SW 1271 (cell line): ENCODE measurements around the gene B4GALT1.
"Not testable (repeated sequence)": the region's sequence is repeated elsewhere in the genome, so short reads cannot be mapped to it uniquely, and the experiment has no call there.

Experiments used
- DNase-seq, 2 experiments: peaks; one replicate each; lab custom pipeline; 2025; lab: John Stamatoyannopoulos, UW

B4GALT1 gene

DNA sequence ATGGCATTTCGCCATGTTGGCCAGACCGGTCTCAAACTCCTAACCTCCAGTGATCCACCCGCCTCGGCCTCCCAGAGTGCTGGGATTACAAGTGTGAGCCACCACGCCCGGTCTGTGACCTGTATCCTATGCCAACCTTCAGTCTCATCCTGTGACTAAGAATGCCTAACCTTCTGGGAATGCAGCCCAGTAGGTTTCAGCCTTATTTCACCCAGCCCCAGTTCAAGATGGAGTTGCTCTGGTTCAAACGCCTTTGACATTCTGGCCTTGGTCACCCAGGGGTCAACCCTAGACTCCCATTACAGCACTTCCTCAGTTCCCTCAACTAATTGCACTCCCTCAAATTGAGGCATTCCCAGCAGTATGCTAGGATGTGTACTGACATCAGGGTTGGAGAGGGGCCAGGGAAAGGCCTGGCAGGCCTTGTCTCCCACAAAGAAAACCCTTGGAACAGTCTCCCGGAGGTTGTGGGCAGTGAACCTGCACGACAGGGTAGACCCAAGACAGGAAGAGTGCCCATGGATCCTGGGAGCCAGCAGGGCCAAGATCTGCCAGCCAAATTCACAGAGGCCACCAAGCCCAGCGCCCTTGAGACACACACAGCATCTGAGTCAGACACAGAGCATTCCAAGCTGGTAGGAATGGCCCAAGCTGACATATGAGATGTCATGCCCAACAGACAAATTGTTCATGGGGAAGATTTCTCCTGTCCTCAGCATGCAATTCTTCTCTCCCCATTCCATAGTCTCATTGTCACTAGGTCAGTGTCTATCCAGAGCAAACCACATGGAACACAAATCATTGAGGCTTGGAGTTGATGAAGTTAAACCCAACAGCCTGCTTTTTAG, 65.8 kb downstream of the B4GALT1 start:
- peak in 1 of 2 experiments; percentile 3 for DNase-seq

DNA sequence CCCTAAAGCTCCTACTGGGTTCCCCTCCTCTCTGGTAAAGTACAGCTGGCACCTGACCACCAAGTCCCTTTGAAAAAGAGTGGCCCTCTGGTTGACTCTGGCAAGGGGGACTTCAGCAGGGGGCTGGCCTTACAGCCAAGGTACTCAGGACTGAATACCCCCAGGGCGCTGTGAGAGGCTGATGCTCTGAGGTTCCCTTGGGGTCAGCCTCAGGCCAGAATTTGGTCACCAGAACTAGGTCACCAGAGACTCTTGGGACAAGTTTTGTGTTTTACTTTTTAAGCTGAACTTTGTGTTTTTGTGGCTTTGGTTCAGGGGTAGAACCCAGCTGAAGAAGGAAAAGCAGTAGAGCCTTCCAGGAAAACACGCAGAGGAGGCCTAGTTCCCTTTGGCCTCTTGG, 67.4 kb downstream of the B4GALT1 start:
- DNase-seq: no peak

DNA sequence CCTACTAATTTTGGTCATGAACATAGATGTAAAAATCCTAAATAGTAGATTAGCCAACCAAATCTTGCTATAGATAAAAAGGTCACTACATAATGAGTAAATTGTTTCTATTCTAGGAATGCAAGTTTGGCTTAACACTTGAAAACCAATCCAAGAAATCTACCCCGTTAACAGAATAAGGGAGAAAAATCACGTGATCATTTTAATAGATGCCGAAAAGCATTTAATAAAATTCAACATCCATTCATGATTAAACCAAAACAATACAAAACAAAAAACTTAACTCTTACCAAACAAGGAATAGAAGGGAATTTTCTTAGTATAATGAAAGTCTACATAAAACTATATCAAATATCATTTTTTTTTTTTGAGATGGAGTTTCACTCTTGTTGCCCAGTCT, 69.9 kb downstream of the B4GALT1 start:
- DNase-seq: no peak

DNA sequence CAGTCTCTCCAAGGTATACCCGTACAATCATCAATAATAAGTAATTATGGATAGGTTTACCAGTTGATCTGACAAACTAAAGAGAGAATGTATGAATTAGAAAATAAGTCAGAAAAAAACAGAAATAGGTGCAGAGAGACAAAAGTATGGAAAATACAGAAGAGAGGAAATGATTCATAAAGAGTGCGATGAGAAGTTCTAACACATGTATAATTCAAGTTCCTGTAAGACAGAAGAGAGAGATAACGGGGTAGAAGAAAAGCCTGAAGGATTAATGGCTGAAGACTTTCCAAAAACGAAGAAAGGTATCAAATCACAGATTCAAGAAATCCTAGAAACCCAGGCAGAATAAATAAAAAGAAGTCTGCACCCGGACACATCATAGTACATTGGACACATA, 74.5 kb downstream of the B4GALT1 start:
- DNase-seq: no peak

DNA sequence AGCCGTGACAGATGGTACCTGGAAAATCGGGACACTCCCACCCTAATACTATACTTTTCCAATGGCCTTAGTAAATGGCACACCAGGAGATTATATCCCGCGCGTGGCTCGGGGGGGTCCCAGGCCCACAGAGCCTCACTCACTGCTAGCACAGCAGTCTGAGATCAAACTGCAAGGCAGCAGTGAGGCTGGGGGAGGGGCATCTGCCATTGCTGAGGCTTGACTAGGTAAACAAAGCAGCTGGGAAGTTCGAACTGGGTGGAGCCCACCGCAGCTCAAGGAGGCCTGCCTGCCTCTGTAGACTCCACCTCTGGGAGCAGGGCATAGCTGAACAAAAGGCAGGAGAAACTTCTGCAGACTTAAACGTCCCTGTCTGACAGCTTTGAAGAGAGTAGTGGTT, 81.5 kb downstream of the B4GALT1 start:
- DNase-seq: not testable (repeated sequence)

DNA sequence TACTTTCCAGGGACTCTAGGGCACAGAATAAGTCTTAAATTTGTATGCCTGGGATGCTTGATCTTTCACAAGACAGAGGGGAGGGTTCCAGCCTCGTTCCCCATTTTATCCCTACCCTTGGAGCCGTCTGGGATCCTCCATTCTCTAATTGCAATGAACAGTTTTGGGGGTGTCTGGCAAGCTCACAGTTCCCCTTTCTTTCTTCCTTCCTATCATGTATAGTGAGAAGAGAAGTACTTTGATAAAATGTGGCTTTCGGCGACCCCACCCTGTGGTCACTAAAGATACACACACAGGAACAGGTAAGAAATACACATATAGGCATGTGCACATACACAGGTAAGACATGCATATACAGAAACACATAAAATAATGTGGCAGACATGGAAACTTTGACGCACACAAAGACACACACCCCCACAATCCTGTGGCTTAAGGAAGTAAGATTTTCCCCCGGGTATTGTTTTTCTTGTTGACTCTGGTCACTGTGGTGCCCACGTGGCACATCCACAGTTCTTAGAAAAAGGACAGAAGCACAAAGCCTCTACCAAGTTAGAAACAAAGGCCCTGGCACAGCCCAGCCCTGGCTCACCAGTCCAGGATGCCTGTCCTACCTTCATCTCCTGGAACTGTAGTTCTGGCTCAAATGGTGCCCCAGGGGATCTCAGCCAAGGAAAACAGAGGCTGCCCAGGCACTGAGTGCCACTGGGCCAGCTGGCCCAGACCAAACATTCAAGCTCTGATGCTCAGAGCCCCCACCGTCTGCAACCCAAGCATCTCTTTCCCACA, 84.4 kb downstream of the B4GALT1 start:
- DNase-seq: no peak

DNA sequence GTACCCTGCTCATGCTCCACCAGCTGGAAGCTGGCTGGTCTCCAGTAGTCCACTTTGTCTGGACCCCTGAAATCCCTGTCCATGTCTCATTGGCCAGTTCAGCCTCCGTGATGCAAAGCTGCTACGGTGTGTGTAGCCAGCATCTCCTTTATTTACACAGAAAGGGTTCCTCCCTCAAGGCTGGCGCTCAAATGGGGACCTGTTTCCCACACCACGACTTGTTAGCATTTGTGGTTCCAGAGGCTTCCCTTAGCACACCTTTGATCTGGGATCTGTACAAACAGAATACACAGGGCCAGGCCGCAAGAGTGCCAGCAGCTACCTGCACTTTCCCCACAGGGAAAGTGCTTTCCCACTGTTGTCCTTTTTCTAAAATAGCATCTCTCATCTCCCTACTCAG, 85.0 kb downstream of the B4GALT1 start:
- no peak for DNase-seq

DNA sequence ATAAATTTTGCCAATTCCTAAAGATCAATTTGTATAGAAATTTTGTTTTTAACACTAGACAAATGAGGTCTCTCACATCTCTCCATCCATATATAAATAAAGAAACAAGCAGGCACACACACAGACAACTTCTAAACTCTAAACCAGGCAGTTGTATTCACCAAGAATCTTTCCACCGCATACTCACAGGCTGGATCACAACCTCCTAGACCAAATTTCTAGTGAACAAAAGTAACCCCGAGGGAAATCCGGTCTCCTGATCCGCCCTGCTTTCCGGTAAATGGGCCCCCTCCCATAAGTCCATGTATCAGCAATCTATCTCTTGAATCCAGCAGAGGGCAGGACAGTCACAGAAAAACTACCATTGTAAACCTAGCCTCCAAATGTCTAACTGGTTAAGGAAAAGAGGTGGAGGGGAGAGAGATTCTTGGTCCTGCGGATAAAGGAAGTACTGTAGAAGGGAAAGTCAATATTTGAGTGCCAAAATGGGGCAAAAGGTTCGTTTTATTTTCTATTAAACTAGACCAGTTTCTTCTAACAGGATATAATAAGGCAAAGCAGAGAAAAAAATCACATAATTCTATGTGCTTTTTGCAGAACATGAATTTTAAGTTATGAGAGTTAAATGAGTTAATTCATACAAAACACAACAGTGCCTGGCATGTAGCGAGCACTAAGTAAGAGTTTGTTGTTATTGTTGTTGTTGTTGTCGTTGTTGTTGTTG, 85.8 kb downstream of the B4GALT1 start:
- peak in 1 of 2 experiments; percentile 69 for DNase-seq

DNA sequence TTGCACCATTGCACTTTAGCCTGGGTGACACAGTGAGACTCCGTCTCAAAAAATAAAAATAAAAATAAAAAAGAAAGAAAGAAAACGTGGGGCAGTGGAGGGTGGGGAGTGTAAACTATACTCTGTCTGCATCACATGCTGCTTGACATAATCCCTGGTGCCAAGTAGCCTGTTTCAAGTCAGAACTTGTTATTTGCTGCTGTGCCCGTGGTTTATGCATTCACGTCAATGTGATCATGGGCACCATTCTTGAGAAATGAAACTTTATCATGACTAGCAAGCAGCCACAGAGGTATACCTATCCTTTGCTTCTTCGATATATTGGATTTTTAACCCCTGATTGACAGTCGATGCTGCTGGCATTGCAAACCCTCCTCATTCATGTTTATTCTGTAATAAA, 86.6 kb downstream of the B4GALT1 start:
- no peak for DNase-seq

DNA sequence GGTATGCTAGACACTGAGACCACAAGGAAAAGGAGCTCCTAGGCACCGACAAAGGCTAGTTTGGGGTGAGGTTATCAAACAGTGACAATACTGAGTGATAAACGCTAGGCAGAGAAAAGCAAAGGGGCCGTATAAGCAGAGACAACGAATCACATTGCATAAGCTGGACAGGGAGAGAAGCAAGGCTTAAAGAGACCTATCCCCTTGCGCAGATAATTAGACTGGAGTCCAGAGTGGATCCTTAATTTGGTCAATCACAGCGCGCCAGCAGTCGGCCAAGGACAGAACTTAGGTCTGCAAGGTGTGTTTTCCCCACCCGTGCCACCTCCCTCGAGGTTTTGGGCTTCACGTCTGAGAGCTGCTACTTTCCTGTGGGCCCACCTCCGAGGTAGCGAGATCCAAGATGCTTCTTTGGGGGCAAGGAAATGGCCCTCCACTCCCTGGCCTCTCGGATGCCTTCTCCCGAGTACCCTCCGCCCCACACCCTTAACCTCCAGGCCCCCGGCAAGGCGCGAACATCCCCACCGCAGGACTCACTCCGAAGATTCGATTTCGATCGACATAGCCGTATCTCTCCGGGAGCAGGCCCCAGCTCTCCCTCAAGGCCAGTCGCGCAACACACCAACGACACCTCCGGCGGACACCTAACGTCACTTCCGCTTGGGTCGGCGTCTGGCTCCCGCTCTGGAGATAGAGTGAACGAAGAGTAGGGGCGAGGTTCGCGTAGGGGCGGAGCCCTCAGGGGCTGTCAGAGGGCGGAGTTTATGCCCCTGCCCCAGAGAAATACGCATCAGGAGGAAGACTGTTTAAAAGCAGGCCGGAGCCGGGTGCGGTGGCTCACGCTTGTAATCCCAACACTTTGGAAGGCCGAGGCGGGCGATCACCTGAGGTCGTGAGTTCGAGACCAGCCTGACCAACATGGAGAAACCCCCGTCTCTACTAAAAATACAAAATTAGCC, 90.8 kb downstream of the B4GALT1 start, which contains the start of gene SMU1:
TSS of gene SMU1 (minus strand) at position 629 of the 959 bp plus-strand sequence. CDS start at position 563, 66 bp downstream.
- peak; percentile 90 to 93 for DNase-seq

DNA sequence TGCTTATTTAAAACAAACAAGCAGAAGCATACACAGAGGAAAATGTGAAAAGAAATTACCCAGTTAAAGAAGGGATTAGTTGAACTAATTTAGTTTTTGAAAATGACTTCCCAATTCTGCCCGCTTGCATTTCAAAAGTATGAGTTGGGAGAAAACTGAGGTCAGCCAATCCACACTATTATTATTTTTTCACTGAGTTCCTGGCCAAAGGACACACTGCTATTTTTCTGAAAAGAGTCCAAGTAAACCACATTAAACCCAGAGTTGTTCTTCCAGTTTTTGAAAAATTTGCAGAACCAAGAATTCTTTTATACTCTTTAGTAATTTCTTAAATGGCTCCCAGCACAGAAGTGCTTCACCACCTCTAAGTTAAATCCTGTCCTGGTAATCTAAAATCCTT, 98.1 kb downstream of the B4GALT1 start:
- no peak for DNase-seq

DNA sequence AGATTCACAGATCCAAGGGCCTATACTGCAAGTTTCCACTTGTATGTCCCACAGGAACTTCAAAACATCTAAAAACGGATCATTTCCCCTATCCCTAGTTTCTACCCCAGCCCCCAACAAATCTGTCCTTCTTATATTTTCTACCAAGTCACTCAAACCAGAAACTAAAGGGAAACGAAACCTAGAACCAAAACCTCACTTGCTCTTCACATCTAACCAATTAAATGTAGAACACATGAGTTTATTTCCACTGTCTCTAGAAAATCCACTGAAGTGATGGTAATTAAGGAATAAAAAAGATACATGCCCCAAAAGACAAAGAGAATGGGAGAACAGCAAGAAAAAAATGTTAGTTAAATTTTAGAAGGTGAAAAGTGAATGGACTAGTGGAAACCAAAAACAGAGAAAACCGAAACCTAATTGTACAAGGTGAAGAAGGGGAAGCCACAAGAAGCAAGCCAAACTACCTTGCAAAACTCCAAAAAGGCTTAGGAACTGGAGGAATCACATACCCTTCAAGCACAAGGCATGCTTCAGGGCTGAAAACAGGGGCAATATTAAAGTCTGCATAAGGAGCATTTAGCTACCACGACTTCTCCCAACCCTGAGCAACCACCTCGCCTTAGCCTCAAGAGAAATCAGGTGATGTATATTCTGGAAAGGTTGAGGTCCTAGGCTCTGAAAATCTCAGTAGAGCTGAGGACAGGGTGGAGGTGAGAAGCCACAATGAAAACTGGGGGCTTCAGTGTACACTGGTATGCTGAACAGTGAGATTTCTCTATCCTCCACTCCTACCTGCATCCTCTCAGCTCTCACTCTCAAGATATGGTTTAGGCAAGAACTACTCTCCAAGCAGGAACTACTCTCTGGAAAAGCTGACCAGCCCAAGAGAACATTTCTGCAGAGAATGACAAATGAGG, 101.7 kb downstream of the B4GALT1 start:
- DNase-seq: no peak
